Ovary (tissue), 3 donors: ENCODE data around the gene ZNF91.
"Not testable (repeated sequence)": the region's sequence is repeated elsewhere in the genome, so short reads cannot be mapped to it uniquely, and the experiment has no call there.

Experiments used
- POLR2A ChIP-seq: fragments of 450-650 bp; IDR thresholded peaks from one replicate; pipeline ENCODE4 v1.6.1; 2017; ENCODE audit warnings: antibody characterized with exemption, mild to moderate bottlenecking, moderate library complexity
- TF ChIP-seq, protein P1 (sequence below), 3 donors: fragments of 450-650 bp in 2 of 3; fragments of 200-600 bp in 1 of 3; IDR thresholded peaks; one replicate each; pipeline versions ENCODE4 v1.5.1 to v1.8.0; 2016 to 2022; ENCODE audit warnings: antibody characterized with exemption in 3 of 3, mild to moderate bottlenecking in 1 of 3
- donor health status: DM: no; HTN: no; CAD: no.

DNA sequence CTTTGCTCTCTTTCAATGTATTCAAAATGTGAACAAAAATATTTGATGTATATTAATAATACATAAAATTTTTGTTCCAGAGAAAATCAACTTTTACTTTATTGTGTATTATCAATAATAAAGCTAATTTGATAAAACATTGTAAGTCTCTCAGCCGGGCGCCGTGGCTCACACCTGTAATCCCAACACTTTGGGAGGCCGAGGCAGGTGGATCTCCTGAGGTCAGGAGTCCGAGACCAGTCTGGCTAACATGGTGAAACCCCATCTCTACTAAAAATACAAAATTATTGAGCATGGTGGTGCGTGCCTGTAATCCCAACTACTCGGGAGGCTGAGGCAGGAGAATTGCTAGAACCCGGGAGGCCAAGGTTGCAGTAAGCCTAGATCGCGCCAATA, 449 bp upstream of the ZNF91 start:
- TF ChIP-seq, protein P1, sequence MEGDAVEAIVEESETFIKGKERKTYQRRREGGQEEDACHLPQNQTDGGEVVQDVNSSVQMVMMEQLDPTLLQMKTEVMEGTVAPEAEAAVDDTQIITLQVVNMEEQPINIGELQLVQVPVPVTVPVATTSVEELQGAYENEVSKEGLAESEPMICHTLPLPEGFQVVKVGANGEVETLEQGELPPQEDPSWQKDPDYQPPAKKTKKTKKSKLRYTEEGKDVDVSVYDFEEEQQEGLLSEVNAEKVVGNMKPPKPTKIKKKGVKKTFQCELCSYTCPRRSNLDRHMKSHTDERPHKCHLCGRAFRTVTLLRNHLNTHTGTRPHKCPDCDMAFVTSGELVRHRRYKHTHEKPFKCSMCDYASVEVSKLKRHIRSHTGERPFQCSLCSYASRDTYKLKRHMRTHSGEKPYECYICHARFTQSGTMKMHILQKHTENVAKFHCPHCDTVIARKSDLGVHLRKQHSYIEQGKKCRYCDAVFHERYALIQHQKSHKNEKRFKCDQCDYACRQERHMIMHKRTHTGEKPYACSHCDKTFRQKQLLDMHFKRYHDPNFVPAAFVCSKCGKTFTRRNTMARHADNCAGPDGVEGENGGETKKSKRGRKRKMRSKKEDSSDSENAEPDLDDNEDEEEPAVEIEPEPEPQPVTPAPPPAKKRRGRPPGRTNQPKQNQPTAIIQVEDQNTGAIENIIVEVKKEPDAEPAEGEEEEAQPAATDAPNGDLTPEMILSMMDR (IDR thresholded peaks at IDR 0.05) = not testable (repeated sequence)
- TF ChIP-seq POLR2A = not testable (repeated sequence)
